Gastroesophageal sphincter (tissue), 3 donors: ENCODE results near the gene SFT2D2.

Experiments used
- POLR2A ChIP-seq, 2 donors: fragments of 450-650 bp; IDR thresholded peaks; one replicate each; pipeline ENCODE4 v1.6.1; 2017; ENCODE audit warnings: antibody characterized with exemption in 2 of 2, mild to moderate bottlenecking in 2 of 2, moderate library complexity in 1 of 2
- TF ChIP-seq, protein P1 (sequence below), 4 experiments: fragments of 200-600 bp in 2 of 4; fragments of 450-650 bp in 2 of 4; sonication (generic) in 1 of 4; IDR thresholded peaks; one replicate each; pipeline ENCODE4 v1.5.1; 2017 to 2019; ENCODE audit warnings: antibody characterized with exemption in 4 of 4, mild to moderate bottlenecking in 2 of 4, moderate library complexity in 2 of 4

GRCh38 chr1:168264296-168264695 lies 38.5 kb downstream of the SFT2D2 start:
- TF ChIP-seq POLR2A (IDR thresholded peaks at IDR 0.05), result no peak
- TF ChIP-seq, protein P1, sequence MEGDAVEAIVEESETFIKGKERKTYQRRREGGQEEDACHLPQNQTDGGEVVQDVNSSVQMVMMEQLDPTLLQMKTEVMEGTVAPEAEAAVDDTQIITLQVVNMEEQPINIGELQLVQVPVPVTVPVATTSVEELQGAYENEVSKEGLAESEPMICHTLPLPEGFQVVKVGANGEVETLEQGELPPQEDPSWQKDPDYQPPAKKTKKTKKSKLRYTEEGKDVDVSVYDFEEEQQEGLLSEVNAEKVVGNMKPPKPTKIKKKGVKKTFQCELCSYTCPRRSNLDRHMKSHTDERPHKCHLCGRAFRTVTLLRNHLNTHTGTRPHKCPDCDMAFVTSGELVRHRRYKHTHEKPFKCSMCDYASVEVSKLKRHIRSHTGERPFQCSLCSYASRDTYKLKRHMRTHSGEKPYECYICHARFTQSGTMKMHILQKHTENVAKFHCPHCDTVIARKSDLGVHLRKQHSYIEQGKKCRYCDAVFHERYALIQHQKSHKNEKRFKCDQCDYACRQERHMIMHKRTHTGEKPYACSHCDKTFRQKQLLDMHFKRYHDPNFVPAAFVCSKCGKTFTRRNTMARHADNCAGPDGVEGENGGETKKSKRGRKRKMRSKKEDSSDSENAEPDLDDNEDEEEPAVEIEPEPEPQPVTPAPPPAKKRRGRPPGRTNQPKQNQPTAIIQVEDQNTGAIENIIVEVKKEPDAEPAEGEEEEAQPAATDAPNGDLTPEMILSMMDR (IDR thresholded peaks at IDR 0.05), result no peak
